Measurements from ENCODE around the gene TP53I11. TPM values are rescaled to one million over a fixed set of nuclear protein-coding genes. Genes with fewer than 3 reads are reported as not detected.

TP53I11 gene
- total RNA-seq, 2 donors from 2014 or later: 107 to 186 TPM

DNA sequence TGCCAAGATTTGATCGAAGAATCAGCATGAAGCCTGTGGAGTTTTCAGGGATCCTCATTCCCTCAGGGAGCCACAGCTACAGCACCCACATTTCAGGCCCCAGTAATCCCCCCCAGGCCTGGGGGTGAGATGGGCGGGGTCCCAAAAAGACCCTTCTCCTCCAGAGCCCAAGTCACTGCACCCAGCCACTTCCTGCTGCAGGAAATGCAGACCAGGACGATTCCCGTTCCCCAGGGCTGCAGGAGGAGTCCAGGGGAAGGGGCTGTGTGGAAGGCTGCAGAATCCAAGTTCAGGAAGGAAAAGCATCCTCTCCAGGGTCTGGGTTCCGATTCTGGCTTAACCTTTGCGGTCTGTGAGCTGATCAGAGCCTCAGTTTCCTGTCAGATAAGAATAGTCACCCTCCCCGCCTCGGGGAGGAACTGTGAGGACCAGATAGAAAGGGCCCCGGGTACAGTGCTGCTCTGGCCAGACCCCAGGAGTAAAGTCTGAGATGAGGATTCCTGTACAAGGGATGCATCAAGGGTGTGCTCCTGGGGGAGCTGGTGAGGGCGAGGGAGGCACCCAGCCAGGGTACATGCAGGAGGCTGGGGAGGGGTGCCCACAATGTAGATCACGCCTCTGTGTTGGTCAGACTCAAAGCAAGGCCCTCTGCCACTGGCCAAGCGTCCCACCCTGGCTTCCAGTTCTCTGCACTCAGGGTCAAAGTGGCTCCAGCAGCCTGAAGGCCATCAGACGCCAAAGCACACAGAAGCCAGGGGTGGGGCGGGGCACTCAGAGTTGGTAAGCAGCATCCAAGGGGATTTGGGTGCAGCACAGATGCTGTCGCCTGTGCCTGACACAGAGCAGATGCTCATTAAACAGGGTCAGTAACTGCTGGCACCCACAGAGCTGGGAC, 30.1 kb upstream of the TP53I11 start:
- DNase-seq (ENCODE audit: low spot score): peak; percentile 66
- intact Hi-C loops (cut with DNase I): loop anchor here in 1 of 2 donors (10.0 kb wide), 1 partner anchor 1534 kb away; no protein-coding TSS in a partner anchor

DNA sequence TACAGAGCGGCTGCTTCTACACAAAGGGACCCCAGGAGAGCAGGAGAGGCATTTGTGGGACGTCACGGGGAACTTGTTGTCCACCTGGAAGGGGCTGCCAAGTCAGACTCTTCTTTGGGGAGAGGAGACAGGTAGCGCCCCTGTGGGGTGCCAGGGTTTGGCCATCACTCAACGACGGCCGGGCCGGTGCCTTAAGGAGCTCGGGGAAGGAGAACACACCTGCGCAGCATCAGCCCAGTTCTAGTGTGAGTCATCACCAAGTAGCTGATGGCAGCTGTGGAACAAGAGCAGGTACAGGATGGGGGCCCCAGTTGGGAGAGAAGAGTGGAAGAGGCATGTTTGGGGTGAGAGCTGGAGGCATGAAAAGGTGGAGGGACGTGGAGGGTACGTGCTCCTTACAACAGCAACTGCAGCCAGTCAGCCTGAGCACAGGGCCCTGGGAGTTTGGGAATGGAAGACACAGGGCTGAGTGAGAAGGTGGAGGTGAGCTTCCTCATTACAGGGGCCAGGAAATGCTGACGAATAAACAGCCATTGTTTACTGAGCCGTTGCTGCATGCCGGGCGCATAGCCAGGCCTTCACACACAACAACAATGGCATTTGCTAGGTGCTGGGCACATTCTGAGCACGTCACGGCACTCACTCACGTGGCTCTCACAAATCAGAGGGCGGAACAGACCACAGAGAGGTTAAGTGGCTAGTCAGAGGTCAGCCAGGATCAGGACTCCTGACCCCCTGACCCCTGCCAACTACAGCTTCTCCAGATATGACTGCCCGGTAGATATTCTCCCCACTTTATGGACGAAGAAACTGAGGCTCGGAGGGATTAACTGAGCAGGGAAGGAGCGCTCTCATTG, 29.1 kb upstream of the TP53I11 start:
- peak; percentile 83 for DNase-seq (ENCODE audit: low spot score)

DNA sequence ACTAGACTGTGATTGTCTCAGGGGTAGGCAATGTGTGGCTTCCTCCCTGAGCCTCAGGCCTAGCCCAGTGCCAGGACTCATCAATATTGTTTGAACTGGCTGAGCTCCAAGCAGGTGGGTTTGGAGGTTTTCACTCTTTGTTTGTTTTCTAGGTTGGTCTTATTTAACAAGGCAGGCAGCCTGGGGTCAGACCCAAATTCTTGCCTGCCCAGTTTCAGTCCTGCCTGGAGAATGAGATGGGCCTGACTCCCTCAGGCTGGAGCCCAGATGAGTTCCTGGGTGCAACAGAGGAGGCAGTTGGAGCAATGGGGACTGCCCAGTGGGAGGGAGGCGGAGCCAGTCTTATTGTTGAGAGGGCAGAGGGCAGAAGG, 28.3 kb upstream of the TP53I11 start:
- intact Hi-C loops (cut with DNase I): loop anchor here in 1 of 2 donors (10.0 kb wide), 2 partner anchors 64 to 696 kb away; no protein-coding TSS in a partner anchor
- DNase-seq (ENCODE audit: low spot score): no peak

More for the DNA sequence above, 29.1 kb upstream of the TP53I11 start:
- intact Hi-C loops (cut with DNase I): loop anchor here in 1 of 2 donors (10.0 kb wide), 3 partner anchors 65 to 1535 kb away; no protein-coding TSS in a partner anchor

DNA sequence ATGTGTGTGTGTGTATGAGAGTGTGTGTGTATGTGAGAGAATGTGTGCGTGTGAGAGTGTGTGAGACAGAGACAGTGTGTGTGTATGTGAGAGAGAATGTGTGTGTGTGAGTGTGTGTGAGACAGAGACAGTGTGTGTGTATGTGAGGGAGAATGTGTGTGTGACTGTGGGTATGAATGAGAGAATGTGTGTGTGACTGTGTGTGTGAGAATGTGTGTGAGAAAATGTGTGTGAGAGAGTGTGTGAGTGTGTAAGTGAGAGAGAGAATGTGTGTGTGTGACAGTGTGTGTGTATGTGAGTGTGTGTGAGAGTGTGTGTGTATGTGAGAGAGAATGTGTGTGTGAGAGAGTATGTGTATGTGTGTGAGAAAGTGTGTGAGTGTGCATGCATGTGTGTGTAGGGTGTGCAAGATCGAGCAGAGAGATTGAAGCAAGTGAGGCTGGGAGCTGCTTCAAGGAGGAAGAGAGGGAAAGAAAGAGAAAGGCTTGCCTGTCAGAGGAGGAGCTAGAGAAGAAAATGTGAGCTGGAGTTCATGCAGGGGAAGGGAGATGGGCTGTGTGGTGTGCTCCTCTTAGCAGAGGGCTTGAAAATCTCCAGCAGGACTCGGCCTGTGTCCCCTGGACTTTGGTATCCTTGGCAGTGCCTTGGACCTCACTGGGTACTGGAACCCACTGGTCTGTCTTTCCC, 27.7 kb upstream of the TP53I11 start:
- no peak for DNase-seq (ENCODE audit: low spot score)
- intact Hi-C loops (cut with DNase I): loop anchor here in 1 of 2 donors (10.0 kb wide), 2 partner anchors 64 to 696 kb away; no protein-coding TSS in a partner anchor

DNA sequence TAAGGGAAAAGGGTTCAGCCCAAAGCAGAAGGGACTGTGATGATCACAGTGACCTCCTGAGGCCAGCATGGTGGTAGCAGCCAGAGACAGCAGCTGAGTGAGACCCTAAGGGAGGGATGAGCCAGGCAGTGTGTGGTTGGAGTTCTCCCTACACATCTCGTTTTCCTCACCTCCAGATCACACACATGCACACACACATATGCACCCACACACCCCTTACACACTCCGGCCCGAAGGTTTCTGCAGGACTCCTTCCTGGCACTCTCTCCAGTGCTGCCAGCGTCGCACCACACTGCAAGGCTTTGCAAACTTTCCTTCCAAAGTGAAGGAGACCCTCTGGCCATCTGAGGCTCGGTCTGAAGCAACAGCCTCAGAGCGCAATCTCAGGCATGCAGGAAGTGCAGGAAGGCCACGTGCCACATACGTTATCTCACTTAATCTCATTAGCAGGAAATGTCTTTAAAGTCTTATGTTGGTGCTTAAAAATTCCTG, 26.9 kb upstream of the TP53I11 start:
- intact Hi-C loops (cut with DNase I): loop anchor here in 1 of 2 donors (10.0 kb wide), 2 partner anchors 63 to 697 kb away; no protein-coding TSS in a partner anchor
- no peak for DNase-seq (ENCODE audit: low spot score)

DNA sequence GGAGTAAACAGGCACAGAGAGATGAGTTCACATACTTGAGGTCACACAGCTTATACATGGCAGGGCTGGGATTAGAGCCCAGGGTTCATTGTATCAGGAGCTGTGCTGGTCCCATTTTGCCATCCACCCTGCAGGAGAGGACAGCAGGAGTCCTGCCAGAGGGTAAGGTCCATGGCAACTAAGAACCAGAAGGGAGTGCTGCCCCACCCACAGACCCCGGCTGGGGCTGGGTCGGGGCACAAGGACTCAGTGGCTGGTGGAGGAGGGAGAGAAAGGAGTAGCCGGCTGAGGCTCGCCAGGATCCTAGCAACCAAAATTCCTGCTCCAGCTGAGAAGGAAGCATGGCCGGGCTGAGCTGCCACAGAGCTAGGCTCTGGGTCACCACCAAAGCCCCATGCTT, 25.9 kb upstream of the TP53I11 start:
- intact Hi-C loops (cut with DNase I): loop anchor here in 1 of 2 donors (10.0 kb wide), 2 partner anchors 62 to 698 kb away; no protein-coding TSS in a partner anchor
- no peak for DNase-seq (ENCODE audit: low spot score)

DNA sequence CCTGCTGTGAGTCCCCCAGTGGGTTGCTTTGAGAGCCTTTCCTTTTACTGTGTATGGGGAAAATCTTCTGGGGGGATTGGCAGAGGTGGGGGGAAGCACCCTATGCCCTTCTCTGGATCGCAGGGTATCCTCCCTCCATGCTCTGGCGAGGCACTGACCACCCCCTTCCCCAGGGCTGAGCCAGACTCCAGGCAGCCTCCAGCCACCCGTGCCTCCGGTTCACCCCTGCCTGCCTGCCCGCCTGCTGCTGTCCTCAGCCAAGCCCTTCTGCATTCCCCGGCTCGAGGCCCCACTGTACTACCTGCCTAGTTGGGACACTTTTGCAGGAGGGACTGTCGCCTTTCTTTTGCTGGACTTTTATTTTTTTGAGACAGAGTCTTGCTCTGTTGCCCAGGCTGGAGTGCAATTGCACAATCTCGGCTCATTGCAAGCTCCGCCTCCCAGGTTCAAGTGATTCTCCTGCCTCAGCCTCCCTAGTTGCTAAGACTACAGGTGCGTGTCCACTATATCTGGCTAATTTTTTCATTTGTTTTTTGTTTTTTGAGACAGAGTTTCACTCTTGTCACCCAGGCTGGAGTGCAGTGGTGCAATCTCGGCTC, 23.8 kb upstream of the TP53I11 start:
- intact Hi-C loops (cut with DNase I): loop anchor here in 1 of 2 donors (10.0 kb wide), 2 partner anchors 60 to 700 kb away; no protein-coding TSS in a partner anchor
- DNase-seq (ENCODE audit: low spot score): no peak

DNA sequence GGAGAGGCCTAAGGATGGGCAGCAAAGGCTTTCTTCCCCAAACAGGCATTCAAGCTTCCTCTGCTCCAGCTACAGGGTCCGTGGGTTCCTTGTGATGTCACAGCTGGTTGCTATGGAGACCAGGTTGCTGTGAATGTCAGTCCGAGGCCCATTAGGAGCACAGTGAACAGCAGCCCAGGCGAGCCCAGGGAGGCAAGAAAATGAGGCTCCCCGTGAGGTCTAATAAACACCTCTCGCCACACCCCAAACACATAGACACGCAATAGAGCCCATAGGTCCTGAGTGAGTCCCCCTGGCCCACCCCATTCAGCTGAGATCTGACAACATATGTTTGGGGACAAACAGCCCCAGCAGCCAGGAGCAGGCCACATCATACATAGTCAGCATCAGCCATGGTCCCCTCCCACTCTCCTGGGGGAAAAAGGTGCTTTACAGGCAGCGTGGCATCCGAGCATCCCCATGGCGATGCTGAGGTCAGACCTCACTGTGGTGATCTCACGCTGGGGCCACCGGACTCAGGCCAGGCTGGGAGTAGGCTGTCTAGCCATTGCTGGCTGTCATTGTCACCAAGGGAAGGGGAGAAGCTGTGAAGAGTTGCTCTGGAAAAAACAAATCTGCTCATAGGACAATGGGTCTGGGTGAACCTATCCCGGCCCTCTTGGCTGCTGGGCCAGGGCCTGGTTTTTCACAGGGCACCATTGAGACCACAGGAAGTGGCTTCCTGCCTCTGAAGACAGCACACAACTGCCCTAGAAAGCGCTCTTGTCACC, 23.1 kb upstream of the TP53I11 start:
- intact Hi-C loops (cut with DNase I): loop anchor here in 1 of 2 donors (10.0 kb wide), 2 partner anchors 59 to 701 kb away; no protein-coding TSS in a partner anchor
- no peak for DNase-seq (ENCODE audit: low spot score)

DNA sequence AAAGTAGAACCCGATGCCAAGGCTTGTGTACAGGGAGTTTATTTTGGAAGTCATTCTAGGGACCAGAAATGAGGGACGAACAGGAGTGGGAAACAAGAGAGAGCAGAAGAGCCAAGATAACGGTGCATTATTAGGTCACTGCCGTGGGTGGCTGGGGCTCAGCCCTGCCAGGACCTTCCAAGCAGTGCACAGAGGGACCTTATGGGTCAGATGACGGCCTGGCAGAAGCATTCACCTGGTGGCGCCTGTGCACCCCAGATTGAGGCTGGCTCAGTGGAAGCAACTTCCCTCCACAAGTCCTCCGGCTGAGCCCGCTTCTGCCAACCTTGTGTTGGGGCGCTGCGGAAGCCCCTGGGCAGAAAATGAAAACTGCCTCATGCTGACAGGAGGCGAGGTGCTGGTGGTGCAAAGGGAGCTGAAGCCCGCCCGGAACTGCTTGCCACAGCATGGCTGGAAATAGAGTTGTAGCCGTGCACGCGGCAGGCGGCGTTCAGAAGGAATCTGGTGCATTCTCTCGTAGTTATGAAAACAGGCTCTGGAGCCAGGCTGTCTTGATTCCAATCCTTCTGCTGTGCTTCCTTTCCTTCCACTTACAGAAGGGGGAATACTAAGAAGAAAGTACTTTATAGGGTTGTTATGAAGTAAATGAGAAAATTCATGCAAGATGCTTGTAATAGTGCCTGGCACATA, 22.2 kb upstream of the TP53I11 start:
- DNase-seq (ENCODE audit: low spot score): no peak
- intact Hi-C loops (cut with DNase I): loop anchor here in 1 of 2 donors (10.0 kb wide), 2 partner anchors 58 to 702 kb away; no protein-coding TSS in a partner anchor

DNA sequence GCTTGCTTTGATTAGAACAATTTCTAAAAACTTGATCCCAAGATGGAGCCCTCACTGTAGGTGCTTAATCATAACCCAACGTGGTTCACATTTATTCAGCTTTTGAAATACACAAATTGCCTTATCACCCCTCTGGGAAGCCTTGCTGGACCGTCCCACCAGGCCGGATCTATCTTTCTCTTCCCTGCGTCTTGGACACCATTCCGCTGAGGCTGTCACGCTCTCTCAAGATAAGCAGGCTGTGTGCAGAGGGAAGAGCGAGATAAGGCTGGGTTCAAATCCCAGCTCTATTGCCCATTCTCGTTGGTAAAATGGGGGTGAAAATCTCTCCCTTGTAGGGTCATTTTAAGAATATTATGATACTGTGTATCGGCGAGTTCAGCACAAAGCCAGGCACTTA, 20.5 kb upstream of the TP53I11 start:
- intact Hi-C loops (cut with DNase I): loop anchor here in 1 of 2 donors (10.0 kb wide), 2 partner anchors 56 to 704 kb away; no protein-coding TSS in a partner anchor
- DNase-seq (ENCODE audit: low spot score): no peak

DNA sequence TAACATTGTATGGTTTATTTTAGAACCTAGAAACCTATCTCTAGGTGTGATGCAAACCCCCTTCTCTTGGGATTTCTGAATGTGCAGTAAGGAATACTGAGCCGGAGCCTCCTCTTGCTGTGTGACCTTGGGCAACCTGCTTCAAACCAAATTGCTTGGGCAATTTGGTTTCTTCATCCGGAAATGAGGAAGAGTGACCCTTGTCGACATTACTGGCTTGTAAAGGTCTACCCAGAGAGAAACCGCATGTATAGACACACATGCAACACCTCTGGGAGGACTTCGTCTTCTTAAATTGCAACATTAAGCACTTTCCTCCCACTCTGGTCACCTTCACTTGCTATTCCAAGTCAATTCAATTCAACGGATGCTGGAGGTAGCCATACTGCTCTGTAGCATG, 19.6 kb upstream of the TP53I11 start:
- intact Hi-C loops (cut with DNase I): loop anchor here in 1 of 2 donors (10.0 kb wide), 2 partner anchors 55 to 705 kb away; no protein-coding TSS in a partner anchor

DNA sequence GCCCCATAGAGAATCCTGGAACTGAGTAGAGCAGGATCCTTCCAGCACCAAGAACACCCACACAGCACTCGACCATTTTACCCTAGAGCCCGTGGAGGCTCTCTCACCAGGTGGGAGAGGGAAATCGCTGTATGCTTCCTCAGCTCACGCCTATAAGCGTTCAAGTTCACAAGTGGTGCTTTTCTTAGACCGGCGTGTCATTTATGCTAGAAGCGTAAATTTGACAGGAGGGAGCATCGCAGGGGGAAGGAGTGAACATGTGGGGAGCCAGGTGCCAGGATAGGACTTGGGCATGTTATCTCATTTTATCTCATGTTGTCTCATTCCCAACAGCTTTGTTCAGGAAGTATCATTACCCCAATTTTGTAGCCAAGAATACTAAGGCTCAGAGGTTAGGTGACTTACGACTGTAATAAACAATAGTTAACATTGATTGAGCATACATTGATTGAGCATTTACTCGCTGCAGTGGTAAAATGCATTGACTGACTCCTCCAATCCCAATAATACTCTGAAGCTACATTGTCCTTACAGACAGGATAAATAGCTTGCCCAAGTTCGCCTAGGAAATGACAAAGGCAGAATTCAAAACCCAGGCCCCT, 19.1 kb upstream of the TP53I11 start:
- no peak for DNase-seq (ENCODE audit: low spot score)
- intact Hi-C loops (cut with DNase I): loop anchor here in 1 of 2 donors (10.0 kb wide), 2 partner anchors 55 to 705 kb away; no protein-coding TSS in a partner anchor

More for the DNA sequence above, 19.6 kb upstream of the TP53I11 start:
- no peak for DNase-seq (ENCODE audit: low spot score)

DNA sequence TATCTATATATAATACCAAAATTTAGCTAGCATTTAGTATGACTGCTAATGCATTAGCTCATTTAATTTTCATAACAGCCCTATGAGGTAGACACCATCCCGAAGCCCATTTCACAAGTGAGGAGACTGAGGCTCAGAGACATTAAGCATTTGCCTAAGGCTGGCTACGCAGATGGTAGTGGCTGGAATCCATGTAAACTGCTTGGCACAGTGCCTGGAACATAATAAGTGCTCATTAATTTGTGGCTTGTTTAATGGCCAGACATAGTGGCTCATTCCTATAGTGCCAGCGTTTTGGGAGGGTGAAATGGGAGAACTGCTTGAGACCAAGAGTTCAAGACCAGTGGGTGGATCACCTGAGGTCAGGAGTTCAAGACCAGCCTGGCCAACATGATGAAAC, 17.8 kb upstream of the TP53I11 start:
- intact Hi-C loops (cut with DNase I): no loop called here
- no peak for DNase-seq (ENCODE audit: low spot score)

DNA sequence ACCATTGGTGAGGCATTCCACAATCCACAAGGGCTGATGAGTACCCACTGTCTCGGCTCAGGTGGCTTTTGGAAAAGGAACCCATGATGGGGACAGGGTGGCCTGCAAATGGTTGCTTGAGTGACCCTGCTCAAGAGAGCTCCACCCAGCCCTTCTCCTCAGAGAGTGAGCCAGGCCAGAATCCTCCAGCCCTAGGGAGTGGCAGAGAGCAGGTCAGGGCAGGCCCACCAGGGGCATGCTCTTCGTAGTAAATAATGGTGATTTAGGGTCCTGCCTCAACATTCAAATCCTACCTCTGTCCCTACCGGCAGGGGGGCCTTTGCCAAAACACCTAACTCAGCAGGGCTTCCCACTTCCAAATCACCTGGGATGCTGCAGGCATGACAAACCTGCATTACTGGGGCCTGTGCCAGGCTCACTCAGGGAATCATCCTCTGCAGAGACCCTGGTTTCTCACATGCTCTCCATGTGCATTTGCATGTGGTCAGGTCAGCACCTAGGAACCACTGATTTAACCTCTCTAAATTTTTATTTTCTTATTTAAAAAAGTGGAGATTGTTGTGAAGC, 17.3 kb upstream of the TP53I11 start:
- intact Hi-C loops (cut with DNase I): no loop called here
- no peak for DNase-seq (ENCODE audit: low spot score)

DNA sequence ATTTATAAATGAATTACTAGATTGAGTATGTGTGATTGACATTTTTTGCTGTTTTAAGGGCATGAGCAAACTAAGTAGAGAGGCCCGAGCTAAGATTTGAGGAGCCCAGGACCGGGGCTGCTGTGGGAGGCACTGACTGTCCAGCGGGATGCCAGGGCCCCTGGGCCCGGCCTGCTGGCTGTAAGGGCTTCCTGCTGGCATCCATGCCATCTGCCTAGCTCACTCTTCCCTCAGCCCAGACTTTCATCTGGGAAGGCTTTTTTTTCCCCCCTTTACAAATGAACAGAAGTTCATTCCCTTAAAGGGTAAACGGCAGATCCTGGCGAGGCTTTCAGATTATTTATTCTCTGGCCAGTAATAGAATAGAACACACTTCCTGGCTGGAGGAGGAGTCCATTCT, 16.0 kb upstream of the TP53I11 start:
- intact Hi-C loops (cut with DNase I): no loop called here
- DNase-seq (ENCODE audit: low spot score): no peak
